ENCODE data around the gene EAF2.
"Not testable (repeated sequence)": the region's sequence is repeated elsewhere in the genome, so short reads cannot be mapped to it uniquely, and the experiment has no call there.

The EAF2 gene

GRCh38 chr3:121863247-121863646 lies 28.2 kb downstream of the EAF2 start:
- DNase-seq (ENCODE audit: low read depth), result not testable (repeated sequence)

- no peak for DNase-seq (ENCODE audit: low read depth)
Measured at GRCh38 chr3:121863801-121864200, 28.8 kb downstream of the EAF2 start.

GRCh38 chr3:121869736-121870135 lies 34.7 kb downstream of the EAF2 start:
- DNase-seq (ENCODE audit: low read depth), result no peak

GRCh38 chr3:121870717-121871116 lies 35.7 kb downstream of the EAF2 start:
- DNase-seq (ENCODE audit: low read depth), result no peak

- no peak for DNase-seq (ENCODE audit: low read depth)
Measured at GRCh38 chr3:121871430-121871829, 36.4 kb downstream of the EAF2 start.

GRCh38 chr3:121878411-121878810 lies 43.4 kb downstream of the EAF2 start:
- DNase-seq (ENCODE audit: low read depth), result no peak

- peak; percentile 17 for DNase-seq (ENCODE audit: low read depth)
Measured at GRCh38 chr3:121883507-121883906, 48.5 kb downstream of the EAF2 start.

GRCh38 chr3:121885386-121885785 lies 50.4 kb downstream of the EAF2 start:
- DNase-seq (ENCODE audit: low read depth), result no peak

GRCh38 chr3:121894301-121894990 lies 59.4 kb downstream of the EAF2 start, which contains the start of gene SLC15A2:
SLC15A2 (plus strand) TSS chr3:121894401; CDS start chr3:121894477, 76 bp downstream.
- DNase-seq (ENCODE audit: low read depth), result no peak

- DNase-seq (ENCODE audit: low read depth), result no peak
Measured at GRCh38 chr3:121895121-121895520, 60.1 kb downstream of the EAF2 start.

GRCh38 chr3:121895736-121896135 lies 60.7 kb downstream of the EAF2 start:
- DNase-seq (ENCODE audit: low read depth), result no peak

- no peak for DNase-seq (ENCODE audit: low read depth)
Measured at GRCh38 chr3:121896823-121897222, 61.8 kb downstream of the EAF2 start.

- DNase-seq (ENCODE audit: low read depth), result no peak
Measured at GRCh38 chr3:121897296-121897695, 62.3 kb downstream of the EAF2 start.

GRCh38 chr3:121913305-121913990 lies 78.4 kb downstream of the EAF2 start:
- DNase-seq (ENCODE audit: low read depth), result no peak

- no peak for DNase-seq (ENCODE audit: low read depth)
Measured at GRCh38 chr3:121914081-121914998, 79.3 kb downstream of the EAF2 start.

- DNase-seq (ENCODE audit: low read depth), result no peak
Measured at GRCh38 chr3:121916189-121916588, 81.2 kb downstream of the EAF2 start.

GRCh38 chr3:121918779-121919483 lies 83.9 kb downstream of the EAF2 start:
- no peak for DNase-seq (ENCODE audit: low read depth)

GRCh38 chr3:121924734-121925133 lies 89.7 kb downstream of the EAF2 start:
- no peak for DNase-seq (ENCODE audit: low read depth)

- DNase-seq (ENCODE audit: low read depth), result no peak
Measured at GRCh38 chr3:121926380-121926779, 91.4 kb downstream of the EAF2 start.

Measured in fibroblast of the conjunctiva (primary cell).